ENCODE measurements around the gene AGO3.

AGO3 gene

DNA sequence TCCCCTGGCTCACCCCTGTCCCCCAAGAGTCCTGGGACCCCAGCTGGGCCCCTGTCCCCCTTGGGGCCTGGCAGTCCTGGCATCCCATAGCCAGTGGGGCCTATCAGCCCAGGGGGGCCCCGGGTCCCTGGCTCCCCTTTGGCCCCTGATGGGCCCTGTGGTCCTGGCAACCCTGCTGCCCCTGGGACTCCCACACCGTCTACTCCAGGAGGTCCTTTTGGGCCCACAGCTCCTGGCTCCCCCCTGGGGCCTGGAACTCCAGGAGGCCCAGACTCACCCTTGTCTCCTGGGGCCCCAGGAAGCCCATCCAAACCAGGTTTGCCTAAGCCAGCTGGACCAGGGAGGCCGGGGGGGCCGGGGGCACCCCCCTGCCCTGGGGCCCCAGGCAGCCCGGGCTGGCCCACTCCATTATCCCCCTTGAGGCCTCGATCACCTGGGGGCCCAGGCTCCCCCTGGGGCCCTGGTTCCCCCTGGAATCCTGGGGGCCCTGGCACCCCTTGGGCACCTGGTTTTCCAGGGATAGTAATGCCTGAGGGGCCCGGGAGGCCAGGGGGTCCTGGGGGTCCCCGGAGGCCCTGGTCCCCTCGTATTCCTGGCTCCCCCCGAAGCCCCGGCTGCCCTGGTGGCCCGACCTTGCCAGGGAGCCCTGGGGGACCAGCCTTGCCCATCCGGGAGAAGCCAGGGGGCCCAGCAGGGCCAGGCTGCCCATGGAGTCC, 167.9 kb downstream of the AGO3 start:
- DNase-seq = no peak

DNA sequence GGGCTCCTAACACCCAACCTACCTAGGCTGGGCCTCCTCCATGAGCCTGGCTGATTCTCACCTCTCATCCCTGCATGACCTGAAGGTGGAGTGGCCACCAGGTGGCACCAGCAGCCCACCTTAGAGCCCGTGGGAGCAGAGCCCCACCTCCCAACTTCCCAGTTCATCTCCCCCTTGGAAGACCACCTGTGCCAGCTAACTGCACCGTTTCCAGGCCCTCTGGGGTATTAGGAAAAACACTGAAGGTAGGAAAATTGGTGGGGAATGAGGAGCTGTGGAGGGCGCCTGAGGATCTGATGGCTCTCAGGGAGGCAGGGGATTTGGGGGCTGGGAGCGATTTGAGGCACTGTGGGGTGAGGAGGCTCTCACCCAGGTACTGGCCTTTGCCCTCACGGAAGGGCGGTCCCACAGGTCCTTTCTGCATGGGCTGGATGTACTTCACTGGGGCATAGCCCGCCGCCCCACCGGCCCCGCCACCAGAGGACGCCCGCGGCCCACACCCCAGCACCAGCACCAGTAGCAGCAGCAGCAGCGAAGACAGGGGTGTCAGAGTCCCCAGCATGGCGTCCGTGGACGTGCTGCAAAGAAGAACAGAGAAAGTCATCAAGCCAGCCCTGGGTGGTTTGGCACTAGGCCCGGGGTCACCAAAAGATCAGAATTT, 168.9 kb downstream of the AGO3 start:
- peak; percentile 85 for DNase-seq

DNA sequence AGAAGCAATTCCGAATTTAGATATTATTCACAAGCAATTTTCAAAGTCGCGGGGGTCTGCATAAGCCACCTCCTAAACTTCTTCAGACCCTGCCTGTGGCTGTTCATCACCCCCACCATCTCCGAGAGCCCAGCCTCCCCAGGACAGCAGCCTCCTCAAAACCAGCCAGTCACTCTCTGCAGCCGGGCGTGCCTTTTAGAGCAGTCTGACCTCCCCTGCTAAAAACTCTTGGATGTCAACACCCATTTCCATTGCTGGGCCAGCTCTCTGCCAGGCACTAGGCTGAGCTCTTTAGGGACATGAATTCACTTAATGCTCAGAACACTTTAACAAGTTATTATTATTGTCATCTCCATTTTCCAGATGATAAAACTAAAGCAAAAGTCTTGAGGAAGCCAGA, 169.5 kb downstream of the AGO3 start:
- DNase-seq = no peak

DNA sequence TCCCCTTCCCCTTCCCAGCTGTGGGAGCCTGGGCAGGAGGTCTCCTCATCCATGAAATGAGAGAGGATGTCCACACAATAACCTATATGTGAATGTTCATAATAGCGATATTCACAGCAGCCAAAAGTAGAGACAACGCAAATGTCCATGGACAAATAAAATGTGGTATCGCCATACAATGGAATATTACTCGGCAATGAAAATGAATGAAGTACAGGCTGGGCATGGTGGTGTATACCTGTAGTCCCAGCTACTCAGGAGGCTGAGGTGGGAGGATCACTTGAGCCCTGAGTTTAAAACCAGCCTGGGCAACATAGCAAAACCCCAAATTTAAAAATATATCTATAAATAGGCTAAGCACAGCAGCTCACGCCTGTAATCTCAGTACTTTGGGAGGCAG, 170.6 kb downstream of the AGO3 start:
- DNase-seq = no peak

DNA sequence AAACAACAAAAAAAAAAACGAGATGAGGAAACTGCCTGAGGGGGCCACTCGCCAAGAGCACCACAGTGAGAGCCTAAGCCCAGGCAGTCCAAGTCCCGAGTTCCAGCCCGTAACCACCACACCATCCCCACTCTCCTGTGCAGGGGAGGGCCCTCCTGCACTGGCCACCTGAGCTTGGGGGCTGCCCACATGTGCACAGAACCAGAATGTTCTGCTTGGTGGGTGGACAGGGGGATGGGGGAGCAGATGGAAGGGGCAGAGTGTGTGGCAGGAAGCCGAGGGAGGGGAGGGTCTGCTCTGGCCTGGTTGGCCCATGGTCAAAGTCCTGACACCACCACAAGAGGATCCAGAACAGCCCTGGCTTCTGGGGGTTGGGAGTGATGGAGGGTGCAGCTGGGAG, 175.4 kb downstream of the AGO3 start:
- no peak for DNase-seq

DNA sequence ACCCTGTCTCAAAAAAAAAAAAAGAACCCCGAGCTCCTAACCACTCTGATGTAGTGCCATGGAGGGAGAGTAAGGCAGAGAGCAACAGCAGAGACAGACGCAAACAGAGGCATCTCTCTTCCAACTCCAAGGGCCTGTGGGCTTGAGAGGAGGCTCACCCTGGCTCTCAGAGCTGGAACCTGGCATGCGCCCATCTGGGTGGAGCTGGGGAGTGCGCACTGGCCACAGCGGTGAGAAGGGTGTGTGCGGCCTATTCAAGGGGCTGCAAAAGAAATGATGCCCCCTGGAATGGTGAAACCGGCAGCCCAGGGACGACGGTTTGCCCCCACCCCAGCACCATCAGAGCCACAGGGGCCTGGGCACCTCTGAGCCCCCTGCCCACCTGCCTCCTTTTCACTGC, 176.5 kb downstream of the AGO3 start:
- no peak for DNase-seq

DNA sequence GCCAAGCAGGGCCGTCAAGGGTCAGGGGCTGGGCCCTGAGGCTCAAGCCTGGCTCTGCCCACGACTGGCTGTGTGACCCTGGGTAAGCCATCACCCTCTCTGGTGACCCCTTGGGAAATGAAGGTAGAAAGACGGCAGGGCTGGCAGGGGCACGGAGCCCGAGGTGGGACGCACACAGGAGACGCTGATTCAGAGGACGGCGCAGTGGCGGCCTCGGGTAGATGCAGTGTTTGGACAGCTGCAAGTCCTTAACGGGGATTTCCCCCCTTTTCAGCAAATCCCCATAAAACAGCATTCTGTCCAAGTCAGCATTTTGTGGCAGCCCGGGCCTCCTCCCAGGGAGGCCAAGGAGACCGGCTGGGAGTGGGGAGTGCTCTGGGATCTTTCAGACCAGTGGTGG, 177.4 kb downstream of the AGO3 start:
- no peak for DNase-seq

DNA sequence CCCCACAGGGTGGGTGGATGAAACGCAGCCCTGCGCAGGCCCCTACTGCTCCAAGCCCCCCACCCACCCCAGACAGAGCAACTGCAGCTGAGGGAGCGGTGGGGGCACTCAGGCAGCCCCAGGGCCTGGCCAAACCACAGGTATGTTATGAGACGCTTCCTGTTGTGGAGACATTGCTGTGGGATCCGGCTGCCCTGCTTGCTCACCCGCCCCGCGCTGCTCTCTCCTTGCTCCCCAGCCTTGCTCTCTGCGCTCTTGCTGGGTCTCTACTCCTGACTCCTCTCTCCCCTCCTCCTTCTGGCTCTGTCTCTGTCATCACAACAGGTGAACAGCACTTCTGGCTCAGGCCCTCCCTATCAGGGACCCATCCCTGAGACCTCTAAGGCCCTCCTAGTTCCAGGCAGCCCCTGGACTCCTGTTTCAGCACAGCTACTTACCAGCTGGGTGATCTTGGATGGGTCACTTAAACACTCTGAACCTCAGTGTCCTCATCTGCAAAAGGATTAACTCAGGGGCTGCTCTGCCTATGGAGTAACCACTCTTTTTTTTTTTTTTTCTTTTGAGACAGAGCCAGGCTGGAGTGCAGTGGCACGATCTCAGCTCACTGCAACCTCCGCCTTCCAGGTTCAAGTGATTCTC, 178.3 kb downstream of the AGO3 start:
- peak; percentile 73 for DNase-seq

DNA sequence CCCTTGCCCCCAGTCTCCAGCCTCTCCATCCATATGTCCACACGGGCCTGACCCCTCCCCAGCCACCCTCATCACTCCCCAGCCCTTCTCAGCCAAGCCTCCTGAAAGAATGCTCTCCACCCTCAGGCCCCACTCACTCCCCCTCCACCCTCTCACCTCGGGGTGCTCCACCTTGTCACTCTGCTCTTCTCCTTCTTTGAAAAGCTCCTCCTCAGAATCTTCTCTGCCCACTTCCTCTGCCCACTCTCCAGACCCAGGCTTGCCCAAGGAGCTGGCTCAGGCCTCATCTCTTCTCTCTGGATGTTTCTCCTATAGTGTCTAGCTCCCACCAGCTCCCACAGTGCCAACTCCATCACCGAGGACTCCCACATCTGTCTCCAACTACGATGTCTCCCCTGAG, 180.2 kb downstream of the AGO3 start:
- DNase-seq = no peak

DNA sequence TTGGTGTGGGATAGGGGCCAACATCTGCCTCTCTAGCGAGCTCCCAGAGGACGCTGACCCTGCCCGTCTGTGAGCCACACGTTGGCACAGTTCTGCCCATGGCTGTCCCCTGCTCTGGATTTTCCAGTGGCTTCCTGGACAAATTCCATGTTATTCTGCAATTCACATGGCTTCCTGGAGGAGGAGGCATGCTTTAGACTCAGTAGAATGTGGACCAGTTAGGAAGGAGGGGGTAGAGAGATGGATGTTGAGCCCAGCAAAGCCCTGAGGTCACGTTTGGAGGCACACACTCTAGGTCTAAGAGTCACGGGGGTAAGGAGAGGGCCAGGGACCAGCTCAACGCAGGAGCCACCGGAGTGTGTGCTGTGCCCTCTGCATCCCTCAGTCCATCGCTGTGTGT, 181.9 kb downstream of the AGO3 start:
- no peak for DNase-seq

DNA sequence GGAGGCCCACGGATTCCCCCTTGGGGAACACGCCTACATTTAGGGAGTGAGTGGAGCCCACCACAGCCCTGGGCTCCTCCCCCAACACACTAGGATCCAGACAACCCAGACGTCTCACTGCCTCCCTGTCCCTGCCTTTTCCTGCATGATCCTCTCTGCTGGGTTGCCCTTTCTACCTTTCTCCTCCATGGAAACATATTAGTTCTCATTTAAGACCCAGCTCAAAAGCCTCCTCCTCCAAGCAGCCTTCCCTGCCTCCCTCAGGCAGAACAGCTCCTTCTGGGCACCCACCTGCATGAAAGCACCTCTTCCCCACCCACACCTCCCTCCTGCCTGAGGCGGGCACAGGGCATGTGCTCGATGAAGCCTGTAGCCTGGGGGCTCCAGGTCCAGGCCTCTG, 183.5 kb downstream of the AGO3 start:
- DNase-seq = no peak

DNA sequence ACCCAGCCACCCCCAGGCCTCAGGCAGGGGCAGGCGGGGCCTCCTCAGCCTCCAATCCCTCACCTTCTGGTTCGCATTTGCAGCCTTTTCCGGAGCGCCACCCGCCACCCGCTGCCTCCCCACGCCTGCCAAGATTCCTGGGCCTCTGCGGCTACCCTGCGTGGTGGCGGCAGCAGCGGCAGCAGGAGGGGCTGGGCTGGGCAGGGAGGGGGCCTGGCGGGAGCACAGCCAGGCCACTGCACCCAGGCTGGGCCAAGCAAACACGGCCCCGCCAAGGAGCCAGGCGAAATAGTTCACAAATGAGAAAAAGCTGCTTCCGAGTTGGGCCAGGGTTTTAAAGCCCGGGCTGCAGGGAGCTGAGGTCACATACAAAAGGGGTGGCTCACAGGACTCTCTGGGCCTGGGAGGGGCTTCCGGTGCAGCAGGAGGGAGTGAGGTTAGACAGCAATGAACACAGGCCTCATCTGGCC, 184.3 kb downstream of the AGO3 start:
- DNase-seq = no peak

DNA sequence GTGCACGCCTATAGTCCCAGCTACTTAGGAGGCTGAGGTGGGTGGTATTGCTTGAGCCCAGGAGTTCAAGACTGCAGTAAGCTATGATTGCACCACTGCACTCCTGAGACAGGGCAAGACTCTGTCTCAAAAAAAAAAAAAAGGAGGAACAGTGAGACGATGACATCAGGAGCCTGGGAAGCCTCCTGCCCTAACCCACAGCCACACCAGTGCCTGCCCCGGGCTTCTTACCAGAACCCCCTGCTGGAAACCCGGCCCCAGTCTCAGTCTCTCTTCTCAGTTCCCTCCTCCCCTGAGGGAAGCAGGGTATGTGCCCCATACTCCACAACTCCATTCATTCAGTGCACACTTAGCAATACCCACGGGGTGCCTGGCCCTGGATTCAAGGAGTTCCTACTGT, 185.0 kb downstream of the AGO3 start:
- DNase-seq = no peak

DNA sequence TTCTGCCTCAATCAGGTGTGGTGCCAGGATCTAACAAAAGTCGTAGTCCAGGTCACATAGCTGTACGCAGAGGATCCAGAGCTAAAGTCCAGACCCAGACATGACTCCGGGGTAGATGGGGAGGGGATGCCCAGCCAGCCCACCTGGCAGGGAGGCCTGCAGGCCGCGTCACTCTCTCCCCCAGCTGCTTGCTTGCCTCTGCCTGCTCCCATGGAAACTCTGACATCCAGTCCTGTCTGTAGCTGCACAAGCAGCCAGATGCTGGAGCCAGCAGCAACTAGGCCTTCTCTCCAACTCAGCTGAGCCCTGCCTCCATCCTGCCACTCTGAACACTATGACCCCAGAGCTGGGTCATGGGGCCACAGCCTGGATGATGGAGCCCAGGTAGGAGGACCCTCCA, 186.0 kb downstream of the AGO3 start:
- DNase-seq = no peak

DNA sequence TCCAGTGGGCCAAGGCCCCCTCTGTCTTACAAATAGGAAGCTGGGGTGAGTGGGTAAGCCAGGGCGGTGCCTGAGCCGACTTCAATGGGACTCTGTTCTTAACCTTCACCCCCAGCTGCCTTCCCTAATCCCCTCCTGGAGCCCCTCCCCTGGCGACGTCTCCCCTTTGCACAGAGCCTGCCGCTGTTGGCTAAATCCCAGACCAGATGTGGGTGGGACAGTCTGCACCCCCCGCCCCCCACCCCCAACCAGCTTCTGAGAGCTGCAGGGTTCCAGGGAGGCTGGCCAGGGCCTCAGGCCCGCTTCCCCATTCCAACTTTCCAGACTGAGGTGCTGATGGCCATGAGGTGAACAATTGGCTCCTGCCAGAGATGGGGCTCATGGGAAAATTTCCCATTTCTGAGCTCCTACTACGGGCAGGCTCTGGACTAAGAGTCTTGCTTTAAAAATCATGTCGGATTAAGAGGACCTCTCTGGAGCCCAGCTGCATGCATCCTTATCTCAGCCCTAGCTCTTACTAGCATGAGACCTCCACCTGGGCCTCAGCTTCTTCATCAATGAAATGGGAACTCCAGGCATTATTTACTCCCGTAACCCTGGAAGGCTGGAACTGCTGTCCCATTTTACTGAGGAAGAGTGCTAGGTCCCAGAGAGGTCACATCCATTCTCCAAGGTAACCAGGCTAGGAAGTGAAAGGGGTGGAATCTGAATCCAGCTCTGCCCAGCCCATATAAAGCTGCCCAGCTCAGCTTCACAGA, 187.7 kb downstream of the AGO3 start:
- DNase-seq = no peak

DNA sequence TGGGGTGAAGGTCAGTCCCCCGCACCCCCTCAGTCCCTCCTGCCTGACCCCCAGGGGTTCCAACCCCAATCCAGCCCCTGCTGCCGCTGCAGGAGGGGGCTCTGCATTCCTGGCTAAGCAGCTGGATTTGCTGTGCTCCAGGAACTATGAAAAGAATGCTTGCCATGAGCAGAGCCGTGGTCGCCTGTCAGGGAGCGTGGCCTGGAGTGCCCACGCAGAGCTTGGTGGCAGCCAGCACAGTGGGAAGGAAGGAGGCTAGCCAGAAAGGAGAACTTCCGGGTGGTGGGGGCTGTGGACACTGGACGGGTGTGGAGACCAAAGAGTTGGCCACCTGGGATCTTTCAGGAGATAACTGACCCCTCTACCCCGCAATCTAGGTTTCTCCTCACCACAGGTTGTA, 188.6 kb downstream of the AGO3 start:
- no peak for DNase-seq
